ENCODE results near the gene DKK2.

DNA sequence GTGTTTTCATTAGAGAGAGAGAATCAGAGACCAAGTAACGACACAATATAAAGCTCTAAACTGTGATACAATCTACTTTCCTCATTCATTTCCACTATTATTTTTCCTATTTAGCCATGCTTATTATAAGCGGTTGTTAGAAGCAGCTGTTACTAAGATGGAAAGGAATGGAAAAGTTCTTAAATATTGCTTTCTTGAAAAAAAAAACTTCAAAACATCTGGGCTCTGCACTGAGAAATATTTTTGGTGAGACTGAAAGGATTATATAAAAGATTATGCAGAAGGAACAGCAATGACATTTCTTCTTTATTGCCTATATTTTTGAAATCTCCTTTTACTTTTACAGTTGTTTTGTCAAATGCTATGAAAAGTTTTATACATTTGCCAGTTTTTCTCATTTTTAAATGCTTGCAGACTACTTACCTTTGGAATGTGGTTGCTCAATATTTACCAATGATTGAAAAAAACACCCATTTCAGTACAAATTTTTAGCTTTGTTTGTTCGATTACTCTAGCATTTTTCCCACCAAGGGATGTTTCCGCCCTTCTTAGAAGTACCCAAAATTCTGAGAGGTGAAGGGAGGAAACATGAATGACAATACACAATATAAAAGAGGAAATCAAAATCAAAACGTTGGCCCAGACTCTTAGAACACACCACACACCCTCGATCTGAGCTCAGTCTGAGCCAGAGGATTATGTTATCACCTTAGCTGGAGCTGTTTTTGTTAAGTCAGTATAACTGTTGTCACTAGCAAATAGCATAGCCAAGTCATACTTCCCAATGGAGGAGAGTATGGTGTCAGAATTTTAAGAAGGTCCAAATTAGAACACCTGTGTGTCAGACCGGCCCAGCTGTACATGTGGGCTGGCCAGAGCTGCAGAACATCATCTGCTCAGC is 18.4 kb downstream of the DKK2 start:
- no peak for TF ChIP-seq CTCF (IDR thresholded peaks at IDR 0.05; ENCODE audit: low read depth, low read length)
- no peak for TF ChIP-seq EZH2phosphoT487 (IDR thresholded peaks at IDR 0.05; ENCODE audit: low read depth)

Data from OCI-LY3 (cell line).